NCI-H1930 (cell line): ENCODE measurements around the gene MAD1L1.

Experiments
- DNase-seq, 2 experiments: peaks; one replicate each; lab custom pipeline; 2025; lab: John Stamatoyannopoulos, UW

The MAD1L1 gene

GRCh38 chr7:2104107-2104710, 128.5 kb downstream of the MAD1L1 start:
- DNase-seq, result no peak

- DNase-seq, result no peak
Observed at GRCh38 chr7:2103071-2103898, 129.5 kb downstream of the MAD1L1 start.

- no peak for DNase-seq
Observed at GRCh38 chr7:2102375-2102723, 130.4 kb downstream of the MAD1L1 start.

- no peak for DNase-seq
Observed at GRCh38 chr7:2101630-2102374, 130.9 kb downstream of the MAD1L1 start.

- DNase-seq, result no peak
Observed at GRCh38 chr7:2100278-2101208, 132.2 kb downstream of the MAD1L1 start.

GRCh38 chr7:2099048-2099957, 133.4 kb downstream of the MAD1L1 start:
- no peak for DNase-seq

GRCh38 chr7:2098496-2098895, 134.2 kb downstream of the MAD1L1 start:
- DNase-seq, result no peak

- DNase-seq, result no peak
Observed at GRCh38 chr7:2098056-2098455, 134.7 kb downstream of the MAD1L1 start.

- DNase-seq, result no peak
Observed at GRCh38 chr7:2097492-2097891, 135.3 kb downstream of the MAD1L1 start.

GRCh38 chr7:2096692-2097387, 135.9 kb downstream of the MAD1L1 start:
- DNase-seq, result no peak

GRCh38 chr7:2095436-2095835, 137.3 kb downstream of the MAD1L1 start:
- no peak for DNase-seq

GRCh38 chr7:2094454-2095045, 138.2 kb downstream of the MAD1L1 start:
- DNase-seq, result no peak

GRCh38 chr7:2093843-2094220, 138.9 kb downstream of the MAD1L1 start:
- no peak for DNase-seq

- DNase-seq, result no peak
Observed at GRCh38 chr7:2093215-2093842, 139.4 kb downstream of the MAD1L1 start.

GRCh38 chr7:2092279-2092678, 140.5 kb downstream of the MAD1L1 start:
- no peak for DNase-seq

- DNase-seq, result no peak
Observed at GRCh38 chr7:2090526-2091520, 141.9 kb downstream of the MAD1L1 start.

GRCh38 chr7:2088801-2089200, 143.9 kb downstream of the MAD1L1 start:
- DNase-seq, result no peak

GRCh38 chr7:2087744-2088143, 145.0 kb downstream of the MAD1L1 start:
- DNase-seq, result no peak
